CD4-positive, alpha-beta T cell (primary cell): ENCODE data around the gene ELP5. TPM values are rescaled to one million over a fixed set of nuclear protein-coding genes. Genes with fewer than 3 reads are reported as not detected.

Experiments
- ATAC-seq: fragments of 200-7000 bp; cut with Tn5 transposase; one replicate; pipeline ENCODE4 v1.10.0; 2022; ENCODE audit warnings: mild to moderate bottlenecking; ENCODE audit not compliant: poor library complexity
- CTCF ChIA-PET: fragments of 350-600 bp; sonication (Branson Sonifier 250); formaldehyde crosslinking; loops from one replicate; lab custom pipeline; 2021; ENCODE audit warnings: antibody characterized with exemption, inconsistent platforms; lab: Charles Lee
- POLR2A ChIA-PET: fragments of 350-600 bp; sonication (Branson Sonifier 250); formaldehyde crosslinking; loops from one replicate; lab custom pipeline; 2021; ENCODE audit warnings: antibody characterized with exemption, inconsistent platforms; lab: Charles Lee
- DNase-seq, 14 experiments: peaks; one replicate each; pipeline ENCODE4 v3.0.0-alpha.2; 2013 to 2020; ENCODE audit warnings: mixed read lengths in 2 of 14
- H3K27ac ChIP-seq, 2 donors: one replicate each; pipeline versions ENCODE4 v1.5.1 to v1.7.0; 2013; ENCODE audit warnings: low read length in 2 of 2, low read depth in 1 of 2, mild to moderate bottlenecking in 1 of 2
- H3K27me3 ChIP-seq, 2 experiments: 1 replicate in 1 of 2; 2 replicates in 1 of 2; pipeline versions ENCODE4 v1.6.1 to v1.7.0; 2013; ENCODE audit warnings: low read length in 2 of 2, control low read depth in 1 of 2, mild to moderate bottlenecking in 1 of 2, moderate library complexity in 1 of 2; ENCODE audit not compliant: insufficient read depth in 2 of 2, control insufficient read depth in 1 of 2
- H3K36me3 ChIP-seq: one replicate; pipeline ENCODE4 v1.6.1; 2013; ENCODE audit warnings: low read length, control low read depth; ENCODE audit not compliant: insufficient read depth
- H3K4me1 ChIP-seq: one replicate; pipeline ENCODE4 v1.6.1; 2013; ENCODE audit warnings: low read length, control low read depth; ENCODE audit not compliant: insufficient read depth
- H3K4me3 ChIP-seq: one replicate; pipeline ENCODE4 v1.5.1; 2013; ENCODE audit warnings: mild to moderate bottlenecking, low read length, moderate library complexity
- H3K9me3 ChIP-seq, 2 experiments: 1 replicate in 1 of 2; 2 replicates in 1 of 2; pipeline versions ENCODE4 v1.6.1 to v1.7.0; 2013; ENCODE audit warnings: low read length in 2 of 2, mild to moderate bottlenecking in 2 of 2, control low read depth in 1 of 2, moderate library complexity in 1 of 2; ENCODE audit not compliant: control insufficient read depth in 1 of 2, insufficient read depth in 1 of 2
- H3K27ac Mint-ChIP-seq: one replicate; pipeline ENCODE4 v1.8.0; 2020; ENCODE audit warnings: mixed read lengths
- H3K27me3 Mint-ChIP-seq: one replicate; pipeline ENCODE4 v1.8.0; 2021; ENCODE audit warnings: mixed read lengths
- H3K36me3 Mint-ChIP-seq: one replicate; pipeline ENCODE4 v1.8.0; 2021; ENCODE audit warnings: low read depth, mixed read lengths
- H3K4me1 Mint-ChIP-seq: one replicate; pipeline ENCODE4 v1.8.0; 2021; ENCODE audit warnings: low read depth, mixed read lengths
- H3K4me3 Mint-ChIP-seq: one replicate; pipeline ENCODE4 v1.8.0; 2020; ENCODE audit warnings: mild to moderate bottlenecking, mixed read lengths
- H3K9me3 Mint-ChIP-seq: one replicate; pipeline ENCODE4 v1.8.0; 2020; ENCODE audit warnings: mixed read lengths
- CTCF ChIP-seq: fragments of 200-600 bp; IDR thresholded peaks from one replicate; pipeline ENCODE4 v1.8.0; 2022; ENCODE audit warnings: antibody characterized with exemption, mild to moderate bottlenecking
- intact Hi-C, 2 experiments: fragments of 100-400 bp; cut with DNase I in 1 of 2; cut with micrococcal nuclease in 1 of 2; formaldehyde crosslinking; loops; one replicate each; pipeline versions ENCODE4 v1.15.1 to v1.9.0; 2023 to 2025; cut with DNase I, micrococcal nuclease
- total RNA-seq, 174 experiments: library from RNA in 2 of 174; stranded (reverse) in 2 of 174; gene quantifications; one replicate each; pipeline ENCODE4 v1.2.3 and lab custom pipeline; 2021 to 2026

Gene ELP5
- total RNA-seq, 2 experiments from 2014 or later: 20.1 to 21.3 TPM

- Mint-ChIP-seq H3K27ac (peak overlapping the region; percentile 72), H3K4me1 (peaks cover 47% of the 10 kb centered on the region), H3K9me3 (no peaks in the 10 kb centered on the region), H3K36me3 (peaks cover 25% of the 10 kb centered on the region), H3K27me3 (no peaks in the 10 kb centered on the region), H3K4me3 (peak overlapping the region; percentile 95)
- intact Hi-C loops: loop anchor here (1.0 to 5.0 kb wide), 3 partner anchors 17 to 87 kb away; partner anchors contain the start of gene EIF5A (in 1 of the 2)
- ChIA-PET POLR2A (interaction anchor here (0.6 to 13.1 kb wide), 7 partner anchors 17 to 258 kb away, joined by 3 to 234 read pairs (median 6); partner anchors contain the start of genes CTDNEP1, DVL2, ELP5 and GABARAP), CTCF (interaction anchor here (0.6 to 3.4 kb wide), 22 partner anchors 11 to 175 kb away, joined by 3 to 31 read pairs (median 4); partner anchors contain the start of genes ACAP1, CTDNEP1, DVL2 and ELP5)
- peak in 13 of 14 experiments; percentile 44 to 81 (median 62) for DNase-seq
- TF ChIP-seq CTCF: peak; percentile 45
- Histone ChIP-seq H3K27me3 (no peaks in the 10 kb centered on the region), H3K4me1 (peaks cover 55% of the 10 kb centered on the region), H3K4me3 (peak overlapping the region; percentile 70), H3K36me3 (peaks cover 41% of the 10 kb centered on the region), H3K9me3 (no peaks in the 10 kb centered on the region), H3K27ac (peak overlapping the region; percentile 72 to 79)
- ATAC-seq: peak; percentile 62
Observed at GRCh38 chr17:7220593-7221277, 31.3 kb upstream of the ELP5 start.

DNA sequence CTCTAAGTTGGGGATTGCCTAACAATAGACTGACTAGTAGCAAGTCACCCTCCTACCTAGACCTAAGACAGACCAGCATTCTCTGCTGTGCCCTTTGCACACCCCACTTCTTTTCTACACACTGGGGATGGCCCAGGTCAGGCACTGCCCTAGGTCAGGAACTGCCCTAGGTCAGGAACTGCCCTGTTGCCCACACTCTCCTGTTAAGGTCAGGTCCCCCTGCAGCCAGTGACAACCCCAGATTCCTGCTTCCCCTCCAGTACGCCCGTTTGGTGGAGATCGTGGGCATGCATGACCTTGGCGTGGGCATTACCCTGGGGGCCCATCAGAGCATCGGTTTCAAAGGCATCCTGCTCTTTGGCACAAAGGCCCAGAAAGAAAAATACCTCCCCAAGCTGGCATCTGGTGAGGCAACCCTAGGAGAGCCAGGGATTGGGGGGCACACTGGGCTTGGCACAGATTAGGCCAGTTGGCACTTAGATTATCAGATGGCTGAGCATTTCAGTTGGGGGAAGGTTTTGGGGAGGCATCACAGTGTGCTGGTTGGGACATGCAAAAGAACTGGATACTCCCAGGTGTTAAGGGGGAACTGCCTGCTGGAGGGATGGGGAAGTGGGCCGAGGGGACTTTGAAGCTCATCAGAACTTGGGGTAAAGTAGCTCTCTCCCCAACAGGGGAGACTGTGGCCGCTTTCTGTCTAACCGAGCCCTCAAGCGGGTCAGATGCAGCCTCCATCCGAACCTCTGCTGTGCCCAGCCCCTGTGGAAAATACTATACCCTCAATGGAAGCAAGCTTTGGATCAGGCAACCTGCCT, 30.5 kb upstream of the ELP5 start:
- intact Hi-C loops: loop anchor here (2.0 to 5.0 kb wide), 2 partner anchors 75 to 86 kb away; partner anchors contain the start of gene EIF5A (in 1 of the 2)
- H3K36me3 Mint-ChIP-seq: peaks cover 29% of the 10 kb centered on the region
- DNase-seq (no peak), ATAC-seq (no peak)
- H3K27ac Mint-ChIP-seq: no peak overlapping the region
- H3K9me3 Mint-ChIP-seq: no peaks in the 10 kb centered on the region
- H3K4me1 ChIP-seq: peaks cover 47% of the 10 kb centered on the region
- peaks cover 39% of the 10 kb centered on the region for H3K4me1 Mint-ChIP-seq
- H3K27ac ChIP-seq: peak overlapping the region; percentile 13 to 72
- no peak for TF ChIP-seq CTCF
- no peaks in the 10 kb centered on the region for H3K9me3 ChIP-seq
- CTCF ChIA-PET: interaction anchor here (0.6 to 3.4 kb wide), 19 partner anchors 11 to 176 kb away, joined by 3 to 31 read pairs (median 4); partner anchors contain the start of genes ACAP1, CTDNEP1, DVL2 and ELP5
- no peak overlapping the region for H3K4me3 ChIP-seq
- no peaks in the 10 kb centered on the region for H3K27me3 ChIP-seq
- peak overlapping the region; percentile 95 for H3K4me3 Mint-ChIP-seq
- H3K36me3 ChIP-seq: peaks cover 48% of the 10 kb centered on the region
- POLR2A ChIA-PET: interaction anchor here (1.0 to 13.1 kb wide), 8 partner anchors 16 to 258 kb away, joined by 3 to 234 read pairs (median 6); partner anchors contain the start of genes ACAP1, CTDNEP1, DVL2 and ELP5
- H3K27me3 Mint-ChIP-seq: no peaks in the 10 kb centered on the region
